Esophagus squamous epithelium (tissue), 5 donors: ENCODE measurements around the gene CTIF. TPM values are rescaled to one million over a fixed set of nuclear protein-coding genes. Genes with fewer than 3 reads are reported as not detected.

Experiments
- DNase-seq: peaks from one replicate; lab custom pipeline; 2025; lab: John Stamatoyannopoulos, UW
- H3K27ac ChIP-seq, 4 donors: fragments of 200-600 bp; sonication (generic); one replicate each; pipeline ENCODE4 v1.5.1; 2016 to 2019; ENCODE audit warnings: mild to moderate bottlenecking in 1 of 4
- H3K27me3 ChIP-seq, 4 donors: fragments of 200-600 bp; sonication (generic); 1 replicate in 3 of 4; 2 replicates in 1 of 4; pipeline versions ENCODE4 v1.5.1 to v1.6.0; 2017 to 2021; ENCODE audit warnings: antibody characterized with exemption in 1 of 4
- H3K36me3 ChIP-seq, 3 donors: fragments of 200-600 bp; sonication (generic); one replicate each; pipeline ENCODE4 v1.5.1; 2016 to 2019
- H3K4me1 ChIP-seq, 3 donors: fragments of 200-600 bp; sonication (generic); one replicate each; pipeline ENCODE4 v1.5.1; 2017 to 2019
- H3K4me3 ChIP-seq, 4 donors: fragments of 200-600 bp; sonication (generic); 1 replicate in 3 of 4; 2 replicates in 1 of 4; pipeline ENCODE4 v1.5.1; 2016 to 2019; ENCODE audit warnings: mild to moderate bottlenecking in 2 of 4, moderate library complexity in 1 of 4
- H3K9me3 ChIP-seq, 3 donors: fragments of 200-600 bp; sonication (generic); one replicate each; pipeline ENCODE4 v1.5.1; 2016 to 2019
- POLR2A ChIP-seq, 4 donors: fragments of 450-650 bp; IDR thresholded peaks; one replicate each; pipeline ENCODE4 v1.6.1; 2017; ENCODE audit warnings: antibody characterized with exemption in 4 of 4, mild to moderate bottlenecking in 4 of 4, moderate library complexity in 3 of 4
- WGBS, 2 donors: methylation state at CpG; one replicate each; pipeline ENCODE4 v1.1.5; 2018; 5-methylcytosine and 5-hydroxymethylcytosine counted together
- intact Hi-C: fragments of 100-400 bp; cut with DNase I; formaldehyde crosslinking; loops from one replicate; pipeline ENCODE4 v1.15.0; 2022
- total RNA-seq, 4 donors: library from RNA; depleted of rRNA; stranded (reverse); fragments of >200 nt; gene quantifications; one replicate each; pipeline ENCODE4 v1.1.0, GENCODE V29; 2016
- TF ChIP-seq, protein P1 (sequence below), 6 experiments: fragments of 450-650 bp in 4 of 6; fragments of 200-600 bp in 2 of 6; sonication (generic) in 2 of 6; IDR thresholded peaks; one replicate each; pipeline ENCODE4 v1.5.1; 2016 to 2019; ENCODE audit warnings: antibody characterized with exemption in 6 of 6, mild to moderate bottlenecking in 4 of 6, moderate library complexity in 4 of 6
- donor health status: DM: yes; HTN: yes; CAD: no.

The CTIF gene
- total RNA-seq, 4 donors from 2014 or later: 4.7 to 24.2 (median 10.2) TPM

DNA sequence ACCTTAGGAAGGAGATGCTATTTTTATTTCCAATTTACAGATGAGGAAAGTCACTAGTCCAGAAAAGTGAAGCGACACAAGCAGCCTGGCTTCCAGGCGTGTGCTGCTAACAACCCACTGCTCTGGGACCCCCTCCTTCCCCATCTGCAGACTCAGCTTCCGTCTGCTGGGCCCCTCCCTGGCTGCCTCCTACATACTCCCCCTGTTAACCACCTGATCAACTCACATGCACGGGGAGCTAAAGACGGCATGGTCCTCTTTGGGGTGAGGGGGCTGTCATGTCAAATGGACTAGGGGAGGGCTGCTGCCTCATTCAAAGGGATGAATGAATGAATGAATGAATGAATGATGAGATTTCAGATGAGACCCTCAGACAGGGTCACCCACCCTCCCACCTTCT, 184.2 kb downstream of the CTIF start:
- no peaks in the 10 kb centered on the region for H3K27me3 ChIP-seq
- H3K27ac ChIP-seq: no peak overlapping the region
- H3K4me3 ChIP-seq: no peak overlapping the region
- H3K9me3 ChIP-seq: peaks cover 0 to 10% (median 0%) of the 10 kb centered on the region in 3 donors
- H3K36me3 ChIP-seq: peaks cover 0 to 22% (median 0%) of the 10 kb centered on the region in 3 donors
- 94 to 96% methylated on average over 3 to 4 of the region's 5 CpGs for WGBS, 2 donors
- intact Hi-C loops: no loop called here
- no peak for TF ChIP-seq POLR2A (IDR thresholded peaks at IDR 0.05)
- TF ChIP-seq, protein P1, sequence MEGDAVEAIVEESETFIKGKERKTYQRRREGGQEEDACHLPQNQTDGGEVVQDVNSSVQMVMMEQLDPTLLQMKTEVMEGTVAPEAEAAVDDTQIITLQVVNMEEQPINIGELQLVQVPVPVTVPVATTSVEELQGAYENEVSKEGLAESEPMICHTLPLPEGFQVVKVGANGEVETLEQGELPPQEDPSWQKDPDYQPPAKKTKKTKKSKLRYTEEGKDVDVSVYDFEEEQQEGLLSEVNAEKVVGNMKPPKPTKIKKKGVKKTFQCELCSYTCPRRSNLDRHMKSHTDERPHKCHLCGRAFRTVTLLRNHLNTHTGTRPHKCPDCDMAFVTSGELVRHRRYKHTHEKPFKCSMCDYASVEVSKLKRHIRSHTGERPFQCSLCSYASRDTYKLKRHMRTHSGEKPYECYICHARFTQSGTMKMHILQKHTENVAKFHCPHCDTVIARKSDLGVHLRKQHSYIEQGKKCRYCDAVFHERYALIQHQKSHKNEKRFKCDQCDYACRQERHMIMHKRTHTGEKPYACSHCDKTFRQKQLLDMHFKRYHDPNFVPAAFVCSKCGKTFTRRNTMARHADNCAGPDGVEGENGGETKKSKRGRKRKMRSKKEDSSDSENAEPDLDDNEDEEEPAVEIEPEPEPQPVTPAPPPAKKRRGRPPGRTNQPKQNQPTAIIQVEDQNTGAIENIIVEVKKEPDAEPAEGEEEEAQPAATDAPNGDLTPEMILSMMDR (IDR thresholded peaks at IDR 0.05): no peak
- DNase-seq: no peak
- peaks cover 0 to 22% (median 9%) of the 10 kb centered on the region in 3 donors for H3K4me1 ChIP-seq

- WGBS, 2 donors: 83 to 100% methylated on average over 2 of the region's 2 CpGs
Measured at GRCh38 chr18:48723837-48724236, 185.0 kb downstream of the CTIF start.

GRCh38 chr18:48724442-48724841, 185.6 kb downstream of the CTIF start:
- Histone ChIP-seq H3K36me3 (peaks cover 0 to 10% (median 0%) of the 10 kb centered on the region in 3 donors), H3K27me3 (no peaks in the 10 kb centered on the region), H3K4me3 (no peak overlapping the region), H3K4me1 (peaks cover 0 to 22% (median 9%) of the 10 kb centered on the region in 3 donors), H3K27ac (no peak overlapping the region), H3K9me3 (peaks cover 0 to 10% (median 0%) of the 10 kb centered on the region in 3 donors)
- TF ChIP-seq POLR2A (IDR thresholded peaks at IDR 0.05): no peak
- TF ChIP-seq, protein P1 (IDR thresholded peaks at IDR 0.05): no peak
- no peak for DNase-seq
- intact Hi-C loops: no loop called here
- 60% methylated on average over 1 of the region's 4 CpGs; no CpG with 5 or more reads in 1 of the 2 donors for WGBS, 2 donors

More at GRCh38 chr18:48723837-48724236, 185.0 kb downstream of the CTIF start:
- no peak for TF ChIP-seq POLR2A (IDR thresholded peaks at IDR 0.05)
- TF ChIP-seq, protein P1 (IDR thresholded peaks at IDR 0.05): no peak
- Histone ChIP-seq H3K27ac (no peak overlapping the region), H3K9me3 (peaks cover 0 to 10% (median 0%) of the 10 kb centered on the region in 3 donors), H3K4me3 (no peak overlapping the region), H3K36me3 (peaks cover 0 to 16% (median 0%) of the 10 kb centered on the region in 3 donors), H3K27me3 (no peaks in the 10 kb centered on the region), H3K4me1 (peaks cover 0 to 22% (median 9%) of the 10 kb centered on the region in 3 donors)
- intact Hi-C loops: no loop called here
- no peak for DNase-seq

DNA sequence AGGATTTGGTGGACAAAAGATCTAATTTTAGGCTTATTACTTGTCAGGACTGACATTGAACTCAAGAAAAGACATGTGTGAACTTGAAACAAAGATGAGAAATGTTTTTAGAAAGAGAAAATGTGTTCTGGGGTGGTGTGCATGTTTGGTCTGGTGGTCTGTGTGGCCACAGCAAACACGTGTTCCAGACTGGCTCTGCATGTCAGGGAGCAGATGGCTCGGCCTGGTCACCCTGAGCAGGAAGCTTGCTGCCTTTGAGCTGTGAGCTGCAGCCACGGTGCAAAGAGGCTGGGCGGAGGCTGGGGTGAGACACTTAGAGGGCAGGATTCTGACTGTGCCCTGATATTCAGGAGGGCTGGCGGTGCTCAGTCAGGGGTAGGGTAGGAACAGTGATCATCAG, 186.1 kb downstream of the CTIF start:
- DNase-seq: no peak
- Histone ChIP-seq H3K27ac (no peak overlapping the region), H3K36me3 (peaks cover 0 to 8% (median 0%) of the 10 kb centered on the region in 3 donors), H3K4me3 (no peak overlapping the region), H3K9me3 (peaks cover 0 to 10% (median 0%) of the 10 kb centered on the region in 3 donors), H3K4me1 (peaks cover 0 to 22% (median 9%) of the 10 kb centered on the region in 3 donors), H3K27me3 (no peaks in the 10 kb centered on the region)
- WGBS, 2 donors: 57 to 63% methylated on average over 3 of the region's 5 CpGs
- TF ChIP-seq POLR2A (IDR thresholded peaks at IDR 0.05): no peak
- TF ChIP-seq, protein P1 (IDR thresholded peaks at IDR 0.05): no peak
- intact Hi-C loops: no loop called here

DNA sequence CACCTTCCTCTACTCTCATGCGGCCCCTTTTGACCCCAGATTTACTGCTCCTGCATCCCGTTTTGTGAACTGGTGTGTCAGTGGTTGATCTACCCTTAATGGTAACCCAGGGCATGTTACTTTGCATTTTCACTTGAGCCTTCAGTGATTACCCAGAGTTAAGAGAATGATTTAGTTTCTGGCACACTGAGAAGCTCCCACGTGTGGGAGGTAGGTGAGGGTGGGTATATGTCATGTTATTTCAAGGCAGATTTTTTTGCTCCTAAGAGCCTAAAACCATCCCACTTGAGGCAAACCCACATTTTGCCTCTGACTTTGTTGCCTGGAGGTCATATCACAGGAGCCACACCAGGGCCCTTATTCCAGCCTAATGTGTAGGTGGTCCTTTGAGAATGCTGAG, 186.7 kb downstream of the CTIF start:
- Histone ChIP-seq H3K27me3 (no peaks in the 10 kb centered on the region), H3K4me3 (no peak overlapping the region), H3K27ac (no peak overlapping the region), H3K36me3 (peaks cover 0 to 8% (median 0%) of the 10 kb centered on the region in 3 donors), H3K4me1 (peaks cover 0 to 15% (median 9%) of the 10 kb centered on the region in 3 donors), H3K9me3 (peaks cover 0 to 10% (median 0%) of the 10 kb centered on the region in 3 donors)
- WGBS, 2 donors: 95 to 100% methylated on average over 2 to 3 of the region's 3 CpGs
- TF ChIP-seq, protein P1 (IDR thresholded peaks at IDR 0.05): no peak
- TF ChIP-seq POLR2A (IDR thresholded peaks at IDR 0.05): no peak
- intact Hi-C loops: no loop called here
- DNase-seq: no peak
